ENCODE data around the gene ZFHX2.
"Not testable (repeated sequence)": the region's sequence is repeated elsewhere in the genome, so short reads cannot be mapped to it uniquely, and the experiment has no call there.

ZFHX2 gene

DNA sequence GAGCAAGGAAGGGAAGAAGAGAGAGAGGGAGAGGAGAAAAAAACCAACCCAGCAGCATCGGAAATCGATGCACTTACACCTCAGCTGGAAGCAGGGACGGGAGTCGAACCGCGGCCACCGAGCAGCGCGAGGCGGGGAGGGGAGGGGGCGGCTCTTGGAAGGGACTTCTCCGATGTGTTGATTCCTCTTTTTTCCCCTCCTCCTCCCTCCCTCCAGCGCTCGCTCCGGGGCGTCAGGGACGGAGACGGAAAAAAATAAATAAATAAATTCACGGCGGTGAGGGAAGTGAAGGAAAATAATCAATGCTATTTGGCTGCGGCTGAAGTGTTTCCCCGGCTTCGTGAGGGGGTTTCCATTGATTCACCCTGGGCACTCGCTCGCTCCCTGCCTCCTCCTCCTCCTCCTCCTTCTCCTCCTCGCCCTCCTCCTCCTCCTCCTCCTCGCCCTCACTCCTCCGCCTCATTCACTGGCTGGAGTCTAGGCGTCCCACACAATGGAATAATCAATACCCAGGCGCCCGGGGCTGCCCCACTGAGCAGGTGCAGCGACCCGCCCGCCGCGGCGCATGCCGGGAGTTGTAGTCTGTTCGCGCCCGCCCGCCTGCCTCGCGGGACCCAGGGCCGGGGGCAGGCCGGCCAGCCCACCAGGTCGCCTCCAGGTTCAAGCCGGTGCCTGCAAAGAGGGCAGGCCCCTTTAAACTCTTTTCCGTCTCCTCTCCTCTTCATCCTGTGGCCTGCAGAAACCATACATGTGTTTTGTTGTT lies at the start of gene ZFHX2:
TSS of gene ZFHX2 (minus strand) at position 500 of the 763 bp plus-strand sequence. CDS start 16,440 bp downstream, outside the sequence.
- DNase-seq: peak; percentile 88
- peak; percentile 78 for ATAC-seq

DNA sequence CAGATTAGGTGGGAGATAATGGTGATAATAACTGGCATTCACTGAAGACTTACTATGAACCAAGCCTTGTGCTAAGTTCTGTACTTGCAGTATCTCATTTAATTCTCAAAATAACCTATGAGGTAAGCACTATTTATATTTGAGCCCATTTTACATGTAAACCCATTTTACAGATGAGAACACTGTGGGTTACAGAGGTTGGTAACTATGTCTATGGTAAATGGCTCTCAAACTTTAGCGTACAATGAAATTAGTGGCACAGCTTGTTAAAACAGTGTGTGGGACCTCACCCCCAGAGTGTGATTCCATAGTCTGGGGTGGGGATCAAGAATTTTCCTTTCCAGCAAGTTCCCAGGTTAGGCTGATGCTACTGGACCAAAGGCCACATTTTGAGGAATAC lies 49.2 kb upstream of the ZFHX2 start:
- DNase-seq (no peak), ATAC-seq (no peak)

DNA sequence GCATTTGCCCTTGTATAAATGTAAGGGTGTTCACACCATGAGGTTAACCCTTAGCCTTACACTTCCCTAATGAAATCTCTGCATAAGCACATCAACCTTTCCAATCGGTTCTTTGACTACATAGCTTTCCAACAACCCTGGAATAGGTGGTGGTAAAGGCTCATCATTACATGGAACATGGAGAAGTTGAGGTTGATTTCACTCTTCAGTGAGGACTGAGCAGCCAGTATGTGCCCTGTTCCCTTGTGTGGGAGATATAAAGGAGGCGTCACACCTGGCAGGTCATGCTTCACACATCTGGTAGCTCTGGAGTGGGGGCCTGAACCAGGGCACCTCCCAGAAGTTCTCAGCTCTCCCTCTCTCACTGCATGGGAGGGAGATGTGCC lies 48.8 kb upstream of the ZFHX2 start:
- no peak for ATAC-seq
- DNase-seq: no peak

DNA sequence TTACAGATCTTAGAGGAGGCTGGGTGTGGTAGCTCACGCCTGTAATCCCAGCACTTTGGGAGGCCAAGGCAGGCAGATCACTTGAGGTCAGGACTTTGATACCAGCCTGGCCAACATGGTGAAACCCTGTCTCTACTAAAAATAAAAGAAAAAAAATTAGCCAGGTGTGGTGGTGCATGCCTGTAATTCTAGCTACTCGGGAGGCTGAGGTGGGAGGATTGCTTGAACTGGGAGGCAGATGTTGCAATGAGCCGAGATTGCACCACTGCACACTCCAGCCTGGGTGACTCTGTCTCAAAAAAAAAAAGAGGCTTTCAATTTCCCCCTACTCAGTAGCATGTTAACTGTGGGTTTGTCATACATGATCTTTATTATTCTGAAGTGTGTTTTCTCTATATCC lies 42.6 kb upstream of the ZFHX2 start:
- ATAC-seq, DNase-seq: not testable (repeated sequence)

DNA sequence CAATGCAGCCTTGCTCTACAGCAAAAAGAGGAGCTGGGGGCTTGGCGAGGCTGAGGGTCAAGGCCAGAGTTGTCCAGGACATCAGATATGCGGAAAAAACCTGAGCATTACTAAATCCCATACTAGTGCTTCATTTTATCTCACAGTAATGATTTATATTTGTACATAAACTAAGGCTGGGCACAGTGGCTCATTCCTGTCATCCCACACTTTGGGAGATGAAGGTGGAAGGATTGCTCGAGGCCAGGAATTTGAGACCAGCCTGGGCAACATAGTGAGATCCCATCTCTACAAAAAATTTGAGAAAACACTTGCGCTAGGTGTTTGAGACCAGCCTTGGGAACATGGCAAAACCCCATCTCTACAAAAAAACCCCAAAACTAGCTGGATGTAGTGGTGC lies 38.6 kb upstream of the ZFHX2 start:
- ATAC-seq (no peak), DNase-seq (no peak)

DNA sequence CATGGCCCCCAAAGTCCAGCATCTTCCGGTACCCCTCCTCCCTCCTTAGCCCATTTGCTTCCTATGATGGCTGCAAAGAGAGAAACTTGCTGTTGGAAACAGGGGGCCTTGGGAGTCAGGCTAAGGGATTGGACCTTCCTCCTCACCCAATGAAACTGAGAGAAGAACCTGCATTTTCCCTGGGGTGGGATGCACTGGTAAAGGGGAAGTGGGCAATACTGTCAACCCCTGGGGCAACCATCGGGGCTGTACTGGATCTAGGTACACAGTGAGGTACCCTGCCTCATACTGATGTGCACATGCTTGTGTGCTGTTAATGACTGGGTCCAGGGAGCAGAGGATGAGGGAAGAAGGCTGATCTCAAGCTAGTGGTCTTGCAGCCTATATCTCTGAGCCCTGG lies 38.0 kb upstream of the ZFHX2 start:
- DNase-seq (no peak), ATAC-seq (no peak)

DNA sequence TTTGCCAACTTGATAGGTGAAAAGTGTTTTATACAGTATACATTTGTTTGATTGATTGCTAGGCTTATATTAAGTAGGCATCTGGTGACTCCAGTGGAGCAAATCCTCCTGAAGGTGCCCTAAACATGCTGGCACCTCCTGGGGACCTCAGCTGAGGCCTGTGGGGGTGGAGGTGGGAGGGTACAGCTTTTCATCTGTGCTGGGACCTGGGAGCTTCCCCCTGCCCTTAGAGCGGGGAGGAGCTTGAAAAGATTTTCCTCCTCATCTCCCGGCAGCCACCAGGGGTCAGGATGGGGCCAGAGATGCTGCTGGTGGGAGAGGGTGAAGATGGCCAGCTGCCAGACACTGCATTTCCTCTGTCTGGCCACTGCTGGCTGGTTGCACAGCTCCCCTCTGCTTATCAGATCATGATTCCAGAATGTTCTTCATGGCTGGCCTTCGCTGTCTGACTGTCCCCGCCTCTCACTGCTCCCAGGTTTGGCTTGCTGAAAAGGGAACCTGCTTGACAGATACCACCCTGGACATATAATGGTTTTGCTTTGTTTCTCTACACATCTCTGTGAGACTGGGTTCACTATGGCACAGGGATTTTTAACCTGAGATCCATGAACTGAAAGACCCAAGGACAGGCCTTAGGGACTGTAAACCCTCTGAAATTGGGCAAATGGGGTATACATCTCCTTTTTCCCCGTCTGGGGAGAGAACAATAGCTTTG lies 37.5 kb upstream of the ZFHX2 start:
- DNase-seq (peak; percentile 87), ATAC-seq (peak; percentile 93)

DNA sequence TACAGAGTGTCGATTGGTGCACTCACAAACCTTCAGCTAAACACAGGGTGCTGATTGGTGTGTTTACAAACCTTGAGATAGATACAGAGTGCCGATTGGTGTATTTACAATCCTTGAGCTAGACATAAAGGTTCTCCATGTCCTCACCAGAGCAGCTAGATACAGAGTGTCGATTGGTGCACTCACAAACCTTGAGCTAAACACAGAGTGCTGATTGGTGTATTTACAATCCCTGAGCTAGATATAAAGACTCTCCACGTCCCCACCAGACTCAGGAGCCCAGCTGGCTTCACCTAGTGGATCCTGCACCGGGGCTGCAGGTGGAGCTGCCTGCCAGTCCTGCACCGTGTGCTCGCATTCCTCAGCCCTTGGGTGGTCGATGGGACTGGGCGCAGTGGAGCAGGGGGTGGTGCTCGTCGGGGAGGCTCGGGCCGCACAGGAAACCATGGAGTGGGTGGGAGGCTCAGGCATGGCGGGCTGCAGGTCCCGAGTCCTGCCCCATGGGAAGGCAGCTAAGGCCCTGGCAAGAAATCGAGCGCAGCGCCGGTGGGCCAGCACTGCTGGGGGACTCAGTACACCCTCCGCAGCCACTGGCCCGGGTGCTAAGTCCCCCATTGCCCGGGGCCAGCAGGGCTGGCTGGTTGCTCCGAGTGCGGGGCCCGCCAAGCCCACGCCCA lies 33.1 kb upstream of the ZFHX2 start:
- ATAC-seq, DNase-seq: not testable (repeated sequence)

DNA sequence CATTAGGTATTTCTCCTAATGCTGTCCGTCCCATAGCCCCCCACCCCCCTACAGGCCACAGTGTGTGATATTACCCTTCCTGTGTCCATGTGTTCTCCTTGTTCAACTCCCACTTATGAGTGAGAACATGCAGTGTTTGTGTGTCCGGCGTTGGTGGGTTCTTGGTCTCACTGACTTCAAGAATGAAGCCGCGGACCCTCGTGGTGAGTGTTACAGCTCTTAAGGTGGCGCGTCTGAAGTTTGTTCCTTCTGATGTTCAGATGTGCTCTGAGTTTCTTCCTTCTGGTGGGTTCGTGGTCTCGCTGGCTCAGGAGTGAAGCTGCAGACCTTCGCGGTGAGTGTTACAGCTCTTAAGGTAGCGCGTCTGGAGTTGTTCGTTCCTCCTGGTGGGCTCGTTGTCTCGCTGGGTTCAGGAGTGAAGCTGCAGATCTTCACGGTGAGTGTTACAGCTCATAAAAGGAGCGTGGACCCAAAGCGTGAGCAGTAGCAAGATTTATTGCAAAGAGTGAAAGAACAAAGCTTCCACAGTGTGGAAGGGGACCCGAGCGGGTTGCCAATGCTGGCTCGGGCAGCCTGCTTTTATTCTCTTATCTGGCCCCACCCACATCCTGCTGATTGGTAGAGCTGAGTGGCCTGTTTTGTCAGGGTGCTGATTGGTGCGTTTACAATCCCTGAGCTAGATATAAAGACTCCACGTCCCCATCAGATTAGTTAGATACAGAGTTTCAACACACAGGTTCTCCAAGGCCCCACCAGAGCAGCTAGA lies 32.4 kb upstream of the ZFHX2 start:
- not testable (repeated sequence) for DNase-seq, ATAC-seq

DNA sequence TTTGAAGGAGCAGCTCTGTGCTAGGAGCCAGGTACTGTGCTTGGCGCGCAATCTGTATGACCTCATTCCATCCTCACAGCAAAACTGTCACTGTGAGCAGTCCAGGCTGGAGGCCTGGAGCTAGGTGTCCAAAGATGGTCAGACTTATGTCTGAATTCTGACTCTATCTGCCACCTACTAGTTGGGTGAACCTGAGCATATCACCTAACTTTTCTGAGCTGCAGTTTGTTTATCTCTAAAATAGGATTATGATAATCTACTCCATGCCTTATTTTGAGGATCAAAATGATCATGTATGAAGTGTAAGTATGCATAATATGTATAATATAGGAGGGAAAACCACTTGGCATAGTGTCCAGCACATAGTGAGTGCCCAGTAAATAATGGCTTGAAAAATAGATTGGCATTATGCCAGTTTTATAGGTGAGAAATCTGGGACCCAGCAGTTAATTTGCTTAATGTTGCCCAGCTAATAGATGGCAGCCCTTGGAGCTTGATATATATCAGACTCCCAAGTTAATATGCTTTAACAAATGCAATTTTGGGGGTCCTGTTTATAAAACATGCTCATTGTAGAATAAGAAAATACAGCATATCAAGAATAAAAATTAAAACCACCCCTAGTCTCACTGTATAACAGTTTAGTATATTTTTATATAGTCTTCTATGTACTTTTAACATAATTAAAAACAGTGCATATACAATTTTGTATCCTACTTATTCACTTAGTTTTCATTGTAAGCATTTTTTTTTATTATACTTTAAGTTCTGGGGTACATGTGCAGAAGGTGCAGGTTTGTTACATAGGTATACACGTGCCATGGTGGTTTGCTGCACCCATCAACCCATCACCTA lies 31.6 kb upstream of the ZFHX2 start:
- DNase-seq: no peak
- no peak for ATAC-seq

DNA sequence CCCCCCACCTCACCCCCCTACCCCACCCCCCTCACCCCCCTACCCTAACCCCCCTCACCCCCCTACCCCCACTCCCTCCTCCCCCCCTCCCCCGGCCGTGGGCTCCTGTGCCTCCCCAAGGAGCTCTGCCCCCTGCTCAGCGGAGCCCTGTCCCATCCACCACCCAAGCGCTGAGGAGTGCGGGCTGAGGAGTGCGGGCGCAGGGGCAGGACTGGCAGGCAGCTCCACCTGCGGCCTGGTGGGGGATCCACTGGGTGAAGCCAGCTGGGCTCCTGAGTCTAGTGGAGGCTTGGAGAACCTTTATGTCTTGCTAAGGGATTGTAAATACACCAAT lies 29.4 kb upstream of the ZFHX2 start:
- no peak for ATAC-seq
- DNase-seq: no peak

DNA sequence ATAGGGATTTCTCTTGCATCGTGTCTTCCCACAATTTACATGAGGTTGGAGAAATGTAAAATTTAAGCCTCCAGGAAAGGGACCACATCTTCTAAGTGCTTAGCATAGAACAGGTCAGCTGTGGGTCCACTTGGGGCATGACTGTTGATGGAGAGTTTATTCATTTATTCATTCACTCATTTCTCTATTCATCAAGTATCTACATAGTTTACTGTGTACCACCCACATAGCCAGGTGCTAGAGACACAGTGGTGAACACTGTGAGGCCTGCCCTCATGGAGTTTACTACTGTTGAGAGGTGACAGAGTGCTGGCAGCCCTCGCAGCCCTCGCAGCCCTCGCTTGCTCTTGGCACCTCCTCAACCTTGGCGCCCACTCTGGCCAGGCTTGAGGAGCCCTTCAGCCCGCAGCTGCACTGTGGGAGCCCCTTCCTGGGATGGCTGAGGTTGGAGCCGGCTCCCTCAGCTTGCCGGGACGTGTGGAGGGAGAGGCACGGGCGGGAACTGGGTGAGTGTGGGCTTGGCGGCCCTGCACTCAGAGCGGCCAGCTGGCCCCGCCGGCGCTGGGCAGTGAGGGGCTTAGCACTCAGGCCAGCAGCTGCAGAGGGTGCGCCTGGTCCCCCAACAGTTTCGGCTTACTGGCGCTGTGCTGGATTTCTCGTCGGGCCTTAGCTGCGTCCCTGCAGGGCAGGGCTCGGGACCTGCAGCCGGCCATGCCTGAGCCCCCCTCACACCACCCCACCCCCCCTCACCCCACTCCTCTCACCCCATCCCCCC lies 28.8 kb upstream of the ZFHX2 start:
- no peak for DNase-seq
- ATAC-seq: no peak

DNA sequence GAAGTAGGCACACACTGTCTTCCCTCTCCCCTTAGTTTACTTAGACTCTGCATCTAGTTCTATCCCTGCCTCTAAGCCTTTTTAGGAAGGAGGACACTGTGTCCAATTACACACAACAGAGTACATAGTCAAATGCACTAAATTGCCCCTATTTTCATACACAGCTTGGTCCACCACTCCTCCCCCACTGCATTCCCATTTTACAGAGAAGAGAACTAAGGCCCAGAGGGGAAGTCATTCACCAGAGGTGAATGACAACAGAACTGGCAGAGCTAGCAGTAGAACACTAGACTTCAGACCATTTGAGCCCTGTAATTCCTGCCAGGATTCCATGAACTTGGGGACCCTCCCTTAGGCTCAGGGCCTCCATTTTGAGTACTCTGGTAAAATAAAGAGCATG lies 28.2 kb upstream of the ZFHX2 start:
- ATAC-seq (no peak), DNase-seq (no peak)

DNA sequence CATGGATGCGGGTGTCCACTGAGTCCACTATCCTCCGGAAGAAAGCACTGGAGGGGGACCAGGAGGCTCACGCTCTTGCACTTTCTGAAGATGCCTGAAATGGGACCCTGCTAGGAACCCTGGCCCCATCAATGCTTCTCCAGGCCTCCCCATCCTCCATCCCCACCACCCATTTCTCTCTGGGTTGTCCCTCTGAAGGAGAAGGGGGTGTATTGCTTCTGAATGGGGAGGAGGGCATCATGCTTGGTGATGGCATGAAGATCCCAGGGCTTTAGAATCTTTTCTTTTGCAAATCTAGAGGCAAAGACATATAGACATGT lies 27.7 kb upstream of the ZFHX2 start:
- ATAC-seq (no peak), DNase-seq (no peak)

DNA sequence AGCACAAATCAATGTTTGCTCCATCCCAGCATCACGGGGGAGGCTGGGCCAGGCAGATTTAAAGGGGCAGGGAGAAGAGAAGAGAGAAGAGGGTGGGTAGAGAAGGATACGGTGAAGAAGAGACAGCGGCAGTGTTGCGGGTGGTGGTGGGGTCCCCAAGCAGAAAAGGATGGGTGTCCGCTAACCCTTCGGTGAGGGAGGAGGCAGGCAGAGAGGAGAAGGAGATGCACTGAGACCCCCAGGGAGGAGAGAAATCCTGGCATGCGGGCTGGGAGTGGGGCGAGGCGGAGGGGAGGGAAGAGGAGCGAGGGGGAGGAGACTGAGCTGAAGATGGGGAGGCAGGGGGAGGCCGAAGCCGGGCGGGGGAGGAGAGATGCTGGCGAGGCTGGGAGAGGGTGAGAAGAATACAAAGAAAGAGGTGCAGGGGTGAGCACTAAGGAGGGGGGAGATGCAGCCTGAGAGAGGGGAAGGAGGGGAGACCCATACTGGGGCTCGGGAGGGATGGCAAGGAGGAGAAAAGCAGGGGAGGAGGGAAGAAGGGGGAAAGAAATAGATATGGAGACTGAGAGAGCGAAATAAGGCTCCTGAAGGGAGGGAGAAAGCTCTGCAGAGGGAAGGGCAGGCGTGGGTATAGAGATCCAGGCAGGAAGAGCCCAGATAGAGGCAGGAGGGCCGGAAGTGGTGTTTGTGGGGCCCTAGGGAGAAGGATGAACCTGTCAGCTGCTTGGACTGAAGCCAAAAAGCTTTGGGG lies 27.2 kb upstream of the ZFHX2 start, which contains the start of gene JPH4:
TSS of gene JPH4 (minus strand) at position 231 of the 751 bp plus-strand sequence. CDS start 1,337 bp downstream, outside the sequence.
- DNase-seq: no peak
- no peak for ATAC-seq

DNA sequence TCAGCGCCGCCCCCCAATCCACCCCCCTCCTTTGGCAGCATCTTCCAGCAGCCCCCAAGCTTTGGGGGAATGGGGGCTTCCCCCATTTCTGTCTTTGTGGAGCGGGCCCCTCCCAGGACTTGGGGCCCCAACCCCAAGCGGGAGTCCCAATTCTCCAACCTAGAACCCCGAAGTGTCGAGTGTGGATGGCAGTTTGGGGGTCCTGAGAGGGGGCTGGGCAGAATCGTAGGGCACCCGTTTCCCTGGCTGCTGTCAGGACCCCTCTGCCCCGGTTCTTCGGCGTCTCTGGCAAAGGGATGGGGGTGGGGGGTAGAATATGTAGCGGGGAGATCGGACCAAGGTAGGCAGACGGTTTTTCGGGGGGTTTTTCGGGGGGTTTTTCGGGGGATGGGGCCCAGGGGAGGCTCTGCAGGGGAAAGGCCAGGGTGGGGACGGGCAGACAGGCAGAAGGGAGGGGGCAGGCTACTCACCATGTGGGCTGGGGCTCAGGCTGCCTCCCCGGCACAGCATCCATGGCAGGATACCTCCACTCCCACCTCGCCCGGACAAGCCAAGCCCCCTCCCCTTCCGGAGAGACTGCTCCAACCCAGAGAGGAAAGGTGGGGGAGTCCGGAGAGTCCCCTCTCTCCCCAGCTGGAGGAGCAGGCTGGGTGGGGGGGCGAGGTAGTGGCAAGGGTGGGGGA lies 26.3 kb upstream of the ZFHX2 start:
- DNase-seq: no peak
- ATAC-seq: no peak

DNA sequence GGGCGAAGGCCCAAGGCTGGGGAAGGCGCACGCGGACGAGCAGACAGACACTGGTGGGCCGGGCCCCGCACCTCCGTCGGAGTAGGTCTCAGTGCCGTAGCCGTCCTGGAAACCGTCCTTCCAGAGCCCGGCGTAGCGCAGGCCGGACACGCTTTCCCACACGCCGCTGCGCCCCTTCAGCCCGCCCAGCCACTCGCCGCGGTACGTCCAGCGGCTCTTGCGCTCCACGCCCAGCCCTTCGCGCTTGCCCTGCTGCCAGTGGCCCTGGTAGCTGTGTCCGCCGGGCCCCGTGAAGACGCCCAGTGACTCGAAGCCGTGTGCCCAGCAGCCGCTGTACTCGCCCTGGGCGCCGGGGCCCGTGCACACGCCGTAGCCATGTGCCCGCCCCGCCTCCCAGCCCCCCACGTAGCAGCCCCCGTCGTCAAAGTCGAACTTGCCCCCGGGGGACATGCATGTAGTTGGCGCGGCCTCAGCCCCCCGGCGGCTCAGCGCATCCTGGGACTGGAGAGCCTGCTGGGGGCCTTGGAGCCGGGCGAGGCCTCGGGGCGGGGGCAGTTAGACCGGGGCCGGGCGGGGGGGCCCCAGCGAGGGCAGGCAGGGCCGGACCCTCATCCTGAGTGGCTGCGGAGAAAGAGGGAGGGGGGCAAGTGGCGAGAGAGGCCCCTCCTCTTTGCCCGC lies 25.6 kb upstream of the ZFHX2 start:
- ATAC-seq (no peak), DNase-seq (no peak)

DNA sequence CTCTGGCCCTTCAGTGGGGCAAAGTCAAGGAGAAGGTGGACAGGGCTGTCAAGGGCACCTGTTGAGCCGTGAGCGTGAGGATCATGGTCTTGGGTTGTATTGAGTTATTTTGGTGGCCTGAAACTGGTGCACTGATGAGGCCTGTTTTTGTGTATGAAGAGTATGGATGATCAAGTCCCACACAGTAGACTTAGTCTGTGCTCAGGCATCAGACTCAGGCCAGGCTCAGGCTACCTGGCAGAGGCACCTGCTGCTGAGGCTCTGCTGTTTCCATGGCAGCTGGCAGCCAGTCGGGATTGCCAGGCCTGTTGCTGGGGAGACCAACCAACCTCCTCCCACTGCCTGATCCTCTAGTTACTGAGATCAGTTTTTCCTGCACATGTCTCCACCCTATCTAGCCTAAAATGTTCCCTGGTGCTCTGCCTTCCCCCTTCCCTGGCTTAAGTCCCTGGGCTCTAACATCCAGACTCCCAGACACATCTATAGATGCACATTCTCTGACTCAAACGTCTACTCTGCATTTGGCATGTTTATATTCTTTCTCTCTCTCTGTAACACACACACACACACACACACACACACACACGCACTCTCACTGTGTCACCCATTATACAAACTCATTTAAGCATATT lies 21.9 kb upstream of the ZFHX2 start:
- ATAC-seq: no peak
- DNase-seq: no peak

Measured in stimulated activated naive CD8-positive, alpha-beta T cell treated with anti-CD3 and anti-CD28 coated beads, Interleukin-15, Interleukin-2, amounts not matched to agents 100 U/mL and 50 U/mL, for 24 hours (primary cell).